PC-3 (cell line): ENCODE results near the gene MYH2.

Source experiments
- CTCF ChIP-seq: fragments of 300-600 bp; sonication (generic); conservative IDR thresholded peaks from 2 replicates; pipeline ENCODE4 v1.5.1; 2017; ENCODE audit warnings: antibody characterized with exemption, low read depth, mild to moderate bottlenecking, low read length
- EZH2phosphoT487 ChIP-seq: fragments of 300-600 bp; sonication (generic); IDR thresholded peaks from 2 replicates; pipeline ENCODE4 v1.6.1; 2018; ENCODE audit warnings: mild to moderate bottlenecking, antibody characterized with exemption, low read length, borderline replicate concordance

GRCh38 chr17:10474536-10474935 is 74.9 kb downstream of the MYH2 start:
- TF ChIP-seq CTCF (no peak), EZH2phosphoT487 (no peak)
